IMR-90 (cell line): ENCODE measurements around the gene IGF2BP3.

Experiments used
- BHLHE40 ChIP-seq: fragments of 150-350 bp; IDR thresholded peaks from 2 replicates; pipeline ENCODE4 v1.6.1; 2016; ENCODE audit warnings: mild to moderate bottlenecking, low read depth, low read length
- CEBPB ChIP-seq: IDR thresholded peaks from 2 replicates; pipeline ENCODE4 v1.6.1; 2012; ENCODE audit warnings: low read depth, low read length, improper control_type of control experiment
- CHD1 ChIP-seq: IDR thresholded peaks from 2 replicates; pipeline ENCODE4 v1.6.1; 2012; ENCODE audit warnings: low read depth, low read length, improper control_type of control experiment
- CTCF ChIP-seq: conservative IDR thresholded peaks from 2 replicates; pipeline ENCODE4 v1.5.1; 2012; ENCODE audit warnings: mild to moderate bottlenecking, low read depth, low read length, improper control_type of control experiment
- FOS ChIP-seq: fragments of 150-350 bp; IDR thresholded peaks from 2 replicates; pipeline ENCODE4 v1.6.1; 2016; ENCODE audit warnings: low read depth, low read length
- MAFK ChIP-seq: IDR thresholded peaks from 2 replicates; pipeline ENCODE4 v1.6.1; 2012; ENCODE audit warnings: low read depth, low read length, improper control_type of control experiment
- MAZ ChIP-seq: IDR thresholded peaks from 2 replicates; pipeline ENCODE4 v1.6.1; 2012; ENCODE audit warnings: low read depth, mild to moderate bottlenecking, low read length, improper control_type of control experiment, moderate library complexity, borderline replicate concordance
- NFE2L2 ChIP-seq: fragments of 150-350 bp; IDR thresholded peaks from 2 replicates; pipeline ENCODE4 v1.6.1; 2016; ENCODE audit warnings: low read depth, mild to moderate bottlenecking, low read length
- POLR2A ChIP-seq: IDR thresholded peaks from 2 replicates; pipeline ENCODE4 v1.6.1; 2012; ENCODE audit warnings: mild to moderate bottlenecking, low read depth, low read length
- RAD21 ChIP-seq: IDR thresholded peaks from 2 replicates; pipeline ENCODE4 v1.6.1; 2012; ENCODE audit warnings: low read length, improper control_type of control experiment
- RCOR1 ChIP-seq: IDR thresholded peaks from 2 replicates; pipeline ENCODE4 v1.6.1; 2012; ENCODE audit warnings: mild to moderate bottlenecking, low read length, improper control_type of control experiment; ENCODE audit not compliant: insufficient replicate concordance
- SMC3 ChIP-seq: fragments of 150-350 bp; IDR thresholded peaks from 2 replicates; pipeline ENCODE4 v1.6.1; 2016; ENCODE audit warnings: low read depth, mild to moderate bottlenecking, antibody characterized with exemption, low read length, moderate library complexity
- USF2 ChIP-seq: fragments of 150-350 bp; IDR thresholded peaks from 2 replicates; pipeline ENCODE4 v1.6.1; 2017; ENCODE audit warnings: mild to moderate bottlenecking, antibody characterized with exemption, low read length, low read depth

GRCh38 chr7:23358152-23358674 is 112.1 kb downstream of the IGF2BP3 start:
- no peak for TF ChIP-seq CTCF
- no peak for TF ChIP-seq POLR2A
- TF ChIP-seq BHLHE40: no peak
- TF ChIP-seq MAFK: no peak
- TF ChIP-seq NFE2L2: no peak
- no peak for TF ChIP-seq CEBPB
- no peak for TF ChIP-seq RAD21
- no peak for TF ChIP-seq USF2
- TF ChIP-seq FOS: no peak
- no peak for TF ChIP-seq MAZ
- no peak for TF ChIP-seq SMC3
- TF ChIP-seq CHD1: no peak
- TF ChIP-seq RCOR1: no peak
